Testis (tissue), 2 donors: ENCODE measurements around the gene SDK2.

Experiments used
- CTCF ChIP-seq, 3 experiments: fragments of 450-650 bp in 2 of 3; fragments of 200-600 bp in 1 of 3; sonication (generic) in 1 of 3; IDR thresholded peaks; one replicate each; pipeline ENCODE4 v1.5.1; 2016 to 2019; ENCODE audit warnings: antibody characterized with exemption in 3 of 3, mild to moderate bottlenecking in 2 of 3, moderate library complexity in 1 of 3
- POLR2A ChIP-seq: fragments of 450-650 bp; IDR thresholded peaks from one replicate; pipeline ENCODE4 v1.6.1; 2017; ENCODE audit warnings: antibody characterized with exemption, mild to moderate bottlenecking, moderate library complexity

- TF ChIP-seq CTCF (IDR thresholded peaks at IDR 0.05) (no peak), POLR2A (no peak)
Observed at GRCh38 chr17:73678999-73679398, 34.8 kb upstream of the SDK2 start.
